GM13977 (cell line): ENCODE measurements around the gene IGF1.

ENCODE experiments used
- DNase-seq: peaks from one replicate; pipeline ENCODE4 v3.0.0; 2012; ENCODE audit warnings: low spot score
- in situ Hi-C: fragments of 300-500 bp; cut with MboI; formaldehyde crosslinking; loops from one replicate; pipeline ENCODE4 v1.12.0; 2022; ENCODE audit warnings: low sequenced_read_pairs, low pct_unique_long_range_greater_than_20kb, mixed read lengths, inconsistent platforms; ENCODE audit not compliant: unreplicated experiment
- TF ChIP-seq, protein P1 (sequence below): IDR thresholded peaks from 2 replicates; pipeline ENCODE4 v1.5.1; 2012; ENCODE audit warnings: mild to moderate bottlenecking, control low read depth; ENCODE audit not compliant: insufficient read depth; ENCODE audit errors: extremely low read depth, missing control alignments

IGF1 gene

DNA sequence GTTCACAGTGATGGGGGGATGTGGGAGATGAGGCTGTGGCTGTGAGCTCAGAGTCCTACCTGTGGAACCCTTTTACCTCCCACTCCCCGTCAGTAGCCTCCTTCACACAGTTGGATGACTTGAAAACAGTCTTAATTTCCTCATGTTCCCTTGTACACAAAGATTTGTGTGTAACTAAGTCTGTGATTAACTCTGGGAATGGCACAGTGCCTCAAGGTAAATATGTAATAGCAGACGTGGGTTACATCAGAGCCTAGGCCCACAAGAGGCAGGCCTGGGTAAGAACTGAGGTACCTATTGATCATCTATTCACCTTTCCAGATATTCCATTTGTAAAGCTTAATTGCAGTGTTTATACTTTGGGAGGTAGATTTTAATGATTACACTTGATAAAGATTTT lies 5.8 kb upstream of the IGF1 start:
- DNase-seq, result no peak
- in situ Hi-C loops, result loop anchor here (10.0 kb wide), 1 partner anchor 551 kb away; no protein-coding TSS in a partner anchor
- TF ChIP-seq, protein P1, sequence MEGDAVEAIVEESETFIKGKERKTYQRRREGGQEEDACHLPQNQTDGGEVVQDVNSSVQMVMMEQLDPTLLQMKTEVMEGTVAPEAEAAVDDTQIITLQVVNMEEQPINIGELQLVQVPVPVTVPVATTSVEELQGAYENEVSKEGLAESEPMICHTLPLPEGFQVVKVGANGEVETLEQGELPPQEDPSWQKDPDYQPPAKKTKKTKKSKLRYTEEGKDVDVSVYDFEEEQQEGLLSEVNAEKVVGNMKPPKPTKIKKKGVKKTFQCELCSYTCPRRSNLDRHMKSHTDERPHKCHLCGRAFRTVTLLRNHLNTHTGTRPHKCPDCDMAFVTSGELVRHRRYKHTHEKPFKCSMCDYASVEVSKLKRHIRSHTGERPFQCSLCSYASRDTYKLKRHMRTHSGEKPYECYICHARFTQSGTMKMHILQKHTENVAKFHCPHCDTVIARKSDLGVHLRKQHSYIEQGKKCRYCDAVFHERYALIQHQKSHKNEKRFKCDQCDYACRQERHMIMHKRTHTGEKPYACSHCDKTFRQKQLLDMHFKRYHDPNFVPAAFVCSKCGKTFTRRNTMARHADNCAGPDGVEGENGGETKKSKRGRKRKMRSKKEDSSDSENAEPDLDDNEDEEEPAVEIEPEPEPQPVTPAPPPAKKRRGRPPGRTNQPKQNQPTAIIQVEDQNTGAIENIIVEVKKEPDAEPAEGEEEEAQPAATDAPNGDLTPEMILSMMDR, result no peak

DNA sequence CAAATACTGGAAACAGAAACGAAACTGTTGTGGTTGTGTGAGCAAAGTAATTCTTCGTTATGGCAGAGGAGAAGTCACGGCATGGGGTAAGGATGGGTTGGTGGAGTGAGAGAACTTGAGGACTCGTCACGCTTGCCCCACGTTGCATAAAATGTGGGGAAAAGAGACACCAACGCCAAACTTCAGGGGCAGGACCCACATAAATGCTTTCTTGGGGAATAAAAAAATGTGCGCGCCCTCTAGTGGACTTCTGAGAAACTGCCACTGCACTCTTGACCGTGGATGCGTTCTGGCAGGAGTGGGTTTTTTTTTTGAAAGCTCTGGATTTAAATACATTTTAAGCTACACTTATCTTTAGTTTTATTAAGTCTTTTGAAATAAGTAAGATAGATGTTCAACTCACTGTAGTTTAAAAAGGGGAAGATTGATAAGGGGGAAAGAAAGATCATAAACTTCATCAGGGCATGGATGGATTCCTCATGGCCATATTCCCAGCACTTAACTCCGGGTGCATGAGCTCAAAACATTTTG lies 4.1 kb upstream of the IGF1 start:
- in situ Hi-C loops, result loop anchor here (10.0 kb wide), 1 partner anchor 550 kb away; no protein-coding TSS in a partner anchor
- TF ChIP-seq, protein P1, result peak; percentile 70
- peak; percentile 46 for DNase-seq

DNA sequence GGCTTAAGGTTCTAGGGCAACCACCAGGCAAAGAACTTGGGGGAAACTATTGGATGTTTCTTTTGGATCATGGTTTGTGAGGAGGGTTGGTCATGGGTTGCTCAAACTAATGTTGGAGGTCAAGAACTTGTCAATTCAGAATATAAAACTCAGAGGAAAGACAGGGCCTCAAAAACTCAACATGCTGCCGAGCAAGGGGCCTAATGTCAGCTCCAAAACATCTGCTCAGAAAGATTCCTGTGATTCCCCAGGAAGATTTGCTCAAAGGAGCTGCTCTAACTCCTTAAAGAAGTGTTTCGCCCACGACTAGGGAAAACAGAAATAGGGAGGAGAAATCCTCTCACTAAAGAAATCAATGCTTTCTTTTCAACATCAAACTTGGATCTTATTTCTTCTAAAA lies 3.7 kb upstream of the IGF1 start:
- DNase-seq, result no peak
- in situ Hi-C loops, result loop anchor here (10.0 kb wide), 1 partner anchor 549 kb away; no protein-coding TSS in a partner anchor
- TF ChIP-seq, protein P1, result no peak

DNA sequence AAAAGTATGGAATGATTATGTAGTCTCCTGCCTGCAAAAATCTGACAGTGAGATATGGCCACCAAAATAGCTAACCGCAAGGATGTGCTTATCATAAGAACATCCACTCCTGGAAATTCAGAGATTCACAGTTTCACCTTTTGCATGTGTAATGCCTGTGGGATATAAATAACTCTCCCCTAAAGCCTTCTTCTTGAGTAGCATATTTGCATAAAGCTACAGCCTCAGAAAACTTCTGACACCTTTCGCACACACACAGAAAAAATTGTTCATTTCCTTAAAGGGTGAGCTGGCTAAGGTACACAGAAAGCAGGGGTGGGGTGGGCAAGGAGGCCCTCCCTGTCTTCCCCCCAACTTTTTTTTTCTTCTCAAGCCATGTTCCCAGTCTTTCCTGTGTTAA lies 3.1 kb upstream of the IGF1 start:
- in situ Hi-C loops, result loop anchor here (10.0 kb wide), 1 partner anchor 549 kb away; no protein-coding TSS in a partner anchor
- peak; percentile 45 for DNase-seq
- TF ChIP-seq, protein P1, result no peak

DNA sequence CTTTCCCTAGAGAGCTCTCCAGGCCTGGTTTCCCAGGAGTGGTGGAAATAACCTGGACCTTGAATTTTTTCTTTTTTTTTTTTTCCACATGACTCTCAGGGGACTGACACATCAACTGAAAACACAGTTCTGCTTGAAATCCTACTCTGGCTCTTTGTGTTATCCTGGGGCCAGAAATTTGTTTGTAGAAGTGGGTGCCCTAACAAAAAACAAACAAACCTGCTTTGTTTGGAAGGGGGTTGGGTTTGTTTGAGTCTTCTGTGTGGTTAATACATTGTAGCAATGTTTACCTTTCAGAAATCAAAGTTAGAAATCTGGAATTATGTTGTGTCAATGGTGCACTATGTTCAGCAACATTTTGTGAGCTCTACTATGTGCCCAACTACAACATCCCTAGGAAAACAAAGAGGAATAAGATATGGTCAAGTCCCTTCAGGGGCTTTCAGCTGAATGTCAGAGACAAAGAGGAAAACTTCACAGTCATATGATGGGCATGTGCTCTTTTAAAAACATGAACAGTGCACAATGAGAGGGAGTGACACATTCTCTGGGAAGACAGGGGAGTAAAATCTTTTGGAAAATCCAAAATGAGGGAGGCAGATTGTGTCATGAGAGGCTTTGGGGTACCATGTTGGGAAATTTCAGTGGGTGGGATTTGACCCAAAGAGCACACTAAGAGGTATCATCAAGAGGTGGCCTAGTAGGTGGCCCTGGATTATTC lies 1.5 kb upstream of the IGF1 start:
- DNase-seq, result no peak
- in situ Hi-C loops, result loop anchor here (10.0 kb wide), 1 partner anchor 547 kb away; no protein-coding TSS in a partner anchor
- TF ChIP-seq, protein P1, result no peak

DNA sequence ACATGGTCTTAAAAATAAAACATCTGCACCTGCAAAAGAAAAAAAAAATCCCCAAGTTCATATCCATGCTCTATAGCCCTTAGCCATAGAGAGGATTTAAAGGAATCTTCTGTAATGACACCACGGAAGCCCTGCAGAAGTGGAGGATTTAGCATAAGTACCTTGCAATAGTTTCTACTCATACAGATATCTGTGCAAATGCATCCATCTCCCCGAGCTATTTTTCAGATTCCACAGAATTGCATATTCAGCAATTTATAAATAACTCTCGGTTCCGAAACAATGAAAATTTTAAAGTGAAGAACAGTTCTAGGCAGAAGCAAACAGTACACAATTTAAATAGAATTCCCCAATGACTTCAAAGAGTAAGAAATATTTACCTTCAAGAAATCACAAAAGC lies 424 bp downstream of the IGF1 start:
- TF ChIP-seq, protein P1, result no peak
- in situ Hi-C loops, result loop anchor here (10.0 kb wide), 1 partner anchor 545 kb away; no protein-coding TSS in a partner anchor
- no peak for DNase-seq
